ENCODE results near the gene SAMD4A.

SAMD4A gene

GRCh38 chr14:54763761-54764160, 196.8 kb downstream of the SAMD4A start:
- DNase-seq (ENCODE audit: low read depth in 2 of 2), result no peak
- H3K4me3 ChIP-seq (replicated peaks in 1 of 2; ENCODE audit: low read depth in 2 of 2, low read length in 2 of 2), result no peak overlapping the region
- TF ChIP-seq CTCF (IDR thresholded peaks at IDR 0.05; ENCODE audit: low read depth, low read length), result no peak

- no peak for TF ChIP-seq CTCF (IDR thresholded peaks at IDR 0.05; ENCODE audit: low read depth, low read length)
- no peak for DNase-seq (ENCODE audit: low read depth in 2 of 2)
These were observed 199.6 kb downstream of the SAMD4A start for GRCh38 chr14:54766276-54767138.

GRCh38 chr14:54767139-54767431, 200.2 kb downstream of the SAMD4A start:
- no peak for DNase-seq (ENCODE audit: low read depth in 2 of 2)
- no peak for TF ChIP-seq CTCF (IDR thresholded peaks at IDR 0.05; ENCODE audit: low read depth, low read length)
- H3K4me3 ChIP-seq (replicated peaks in 1 of 2; ENCODE audit: low read depth in 2 of 2, low read length in 2 of 2), result no peak overlapping the region

More at GRCh38 chr14:54766276-54767138, 199.6 kb downstream of the SAMD4A start:
- H3K4me3 ChIP-seq (replicated peaks in 1 of 2; ENCODE audit: low read depth in 2 of 2, low read length in 2 of 2), result no peak overlapping the region

- no peak overlapping the region for H3K4me3 ChIP-seq (replicated peaks in 1 of 2; ENCODE audit: low read depth in 2 of 2, low read length in 2 of 2)
- no peak for TF ChIP-seq CTCF (IDR thresholded peaks at IDR 0.05; ENCODE audit: low read depth, low read length)
- no peak for DNase-seq (ENCODE audit: low read depth in 2 of 2)
These were observed 200.5 kb downstream of the SAMD4A start for GRCh38 chr14:54767450-54767849.

- H3K4me3 ChIP-seq (replicated peaks in 1 of 2; ENCODE audit: low read depth in 2 of 2, low read length in 2 of 2), result no peak overlapping the region
- no peak for DNase-seq (ENCODE audit: low read depth in 2 of 2)
- TF ChIP-seq CTCF (IDR thresholded peaks at IDR 0.05; ENCODE audit: low read depth, low read length), result no peak
These were observed 201.7 kb downstream of the SAMD4A start for GRCh38 chr14:54768501-54769129.

- no peak for TF ChIP-seq CTCF (IDR thresholded peaks at IDR 0.05; ENCODE audit: low read depth, low read length)
- no peak for DNase-seq (ENCODE audit: low read depth in 2 of 2)
- no peak overlapping the region for H3K4me3 ChIP-seq (replicated peaks in 1 of 2; ENCODE audit: low read depth in 2 of 2, low read length in 2 of 2)
These were observed 203.3 kb downstream of the SAMD4A start for GRCh38 chr14:54769951-54770863.
